ENCODE measurements around the gene ZNF398. TPM values are rescaled to one million over a fixed set of nuclear protein-coding genes. Genes with fewer than 3 reads are reported as not detected.

Gene ZNF398
- total and polyA plus RNA-seq, 10 donors: 1.6 to 23.7 (median 15.6) TPM

DNA sequence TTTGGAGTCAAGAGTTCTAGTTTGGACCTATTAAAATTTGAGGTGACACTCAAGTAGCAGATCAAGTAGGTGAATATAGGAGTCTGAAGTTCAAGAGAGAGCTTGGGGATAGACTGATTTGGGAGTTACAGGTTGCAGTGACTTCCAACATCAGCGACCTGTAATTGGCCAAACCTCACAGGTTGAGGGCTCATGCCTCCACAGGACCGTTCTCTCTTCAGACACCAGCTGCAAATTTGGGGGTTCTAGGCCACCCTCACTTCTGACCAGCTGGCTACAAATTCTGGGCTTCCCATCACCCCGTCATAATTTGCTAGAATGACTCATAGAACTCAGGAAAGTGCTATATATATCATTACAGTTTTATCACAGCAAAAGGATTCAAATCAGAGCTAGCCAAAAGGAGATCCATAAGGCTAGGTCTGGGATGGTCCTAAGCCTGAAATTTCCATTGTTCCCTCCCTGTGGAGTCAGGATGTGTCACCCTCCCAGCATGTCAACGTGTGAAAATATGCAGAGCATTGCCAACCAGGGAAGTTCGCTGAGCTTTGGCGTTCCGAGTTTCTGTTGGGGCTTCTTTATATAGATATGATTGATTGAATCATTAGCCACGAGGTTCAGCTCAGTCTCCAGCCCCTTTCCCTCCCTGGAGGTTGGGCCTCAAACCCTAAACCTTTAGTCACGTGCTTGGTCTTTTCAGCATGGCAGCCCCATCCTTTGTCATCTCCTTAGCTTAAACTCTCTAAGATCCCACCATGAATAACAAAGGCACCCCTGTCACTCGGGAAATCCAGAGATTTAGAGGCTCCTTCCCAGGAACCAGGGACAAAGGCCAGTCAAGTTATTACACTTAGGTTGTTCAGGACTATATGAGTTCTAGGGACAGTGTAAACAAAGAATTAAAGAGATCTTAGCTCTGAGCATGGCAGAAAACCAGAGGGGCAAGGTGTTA is 71.5 kb downstream of the ZNF398 start:
- no peaks in the 10 kb centered on the region for H3K9me3 ChIP-seq
- no peak for DNase-seq
- 91 to 94% (median 93%) methylated on average over 10 of the region's 10 CpGs for WGBS, 5 donors
- H3K27ac ChIP-seq: no peak overlapping the region
- intact Hi-C loops (cut with DNase I; ENCODE audit: low total_unique reads): no loop called here
- H3K4me3 ChIP-seq: no peak overlapping the region
- no peaks in the 10 kb centered on the region for H3K27me3 ChIP-seq (replicated peaks in 1 of 7)
- no peak for TF ChIP-seq POLR2A (IDR thresholded peaks at IDR 0.05)
- no peak for TF ChIP-seq POLR2AphosphoS5 (IDR thresholded peaks at IDR 0.05)
- TF ChIP-seq, protein P1, sequence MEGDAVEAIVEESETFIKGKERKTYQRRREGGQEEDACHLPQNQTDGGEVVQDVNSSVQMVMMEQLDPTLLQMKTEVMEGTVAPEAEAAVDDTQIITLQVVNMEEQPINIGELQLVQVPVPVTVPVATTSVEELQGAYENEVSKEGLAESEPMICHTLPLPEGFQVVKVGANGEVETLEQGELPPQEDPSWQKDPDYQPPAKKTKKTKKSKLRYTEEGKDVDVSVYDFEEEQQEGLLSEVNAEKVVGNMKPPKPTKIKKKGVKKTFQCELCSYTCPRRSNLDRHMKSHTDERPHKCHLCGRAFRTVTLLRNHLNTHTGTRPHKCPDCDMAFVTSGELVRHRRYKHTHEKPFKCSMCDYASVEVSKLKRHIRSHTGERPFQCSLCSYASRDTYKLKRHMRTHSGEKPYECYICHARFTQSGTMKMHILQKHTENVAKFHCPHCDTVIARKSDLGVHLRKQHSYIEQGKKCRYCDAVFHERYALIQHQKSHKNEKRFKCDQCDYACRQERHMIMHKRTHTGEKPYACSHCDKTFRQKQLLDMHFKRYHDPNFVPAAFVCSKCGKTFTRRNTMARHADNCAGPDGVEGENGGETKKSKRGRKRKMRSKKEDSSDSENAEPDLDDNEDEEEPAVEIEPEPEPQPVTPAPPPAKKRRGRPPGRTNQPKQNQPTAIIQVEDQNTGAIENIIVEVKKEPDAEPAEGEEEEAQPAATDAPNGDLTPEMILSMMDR (IDR thresholded peaks at IDR 0.05 in 8 of 11, conservative IDR thresholded peaks at IDR 0.05 in 3 of 11): no peak
- H3K4me1 ChIP-seq: peaks cover 0 to 9% (median 0%) of the 10 kb centered on the region in 6 donors
- H3K36me3 ChIP-seq: peaks cover 0 to 100% (median 72%) of the 10 kb centered on the region in 6 donors

DNA sequence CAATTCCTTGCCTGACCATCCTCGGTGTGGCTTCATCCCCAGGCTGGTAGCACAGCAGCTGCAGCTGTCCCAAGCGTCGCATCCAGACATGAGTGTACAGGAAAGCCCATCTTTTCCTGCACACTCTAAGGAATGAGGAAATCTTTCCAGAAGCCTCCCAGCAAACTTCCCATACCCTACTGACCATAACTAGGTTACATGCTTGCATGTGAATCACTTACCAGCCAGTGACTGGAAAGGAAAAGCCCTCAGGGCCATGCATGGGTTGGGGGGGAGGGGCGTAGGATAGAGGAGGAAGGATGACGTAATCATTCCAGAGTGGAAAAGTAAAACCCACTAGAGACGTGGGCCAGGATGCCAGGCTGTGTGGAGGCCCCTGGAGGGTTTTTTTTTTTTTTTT is 73.3 kb downstream of the ZNF398 start:
- peaks cover 0 to 100% (median 70%) of the 10 kb centered on the region in 6 donors for H3K36me3 ChIP-seq
- peaks cover 0 to 5% (median 0%) of the 10 kb centered on the region in 8 donors for H3K9me3 ChIP-seq
- no peaks in the 10 kb centered on the region for H3K27me3 ChIP-seq (replicated peaks in 1 of 7)
- H3K27ac ChIP-seq: no peak overlapping the region
- intact Hi-C loops (cut with DNase I; ENCODE audit: low total_unique reads): no loop called here
- no peak overlapping the region for H3K4me3 ChIP-seq
- TF ChIP-seq, protein P1 (IDR thresholded peaks at IDR 0.05 in 8 of 11, conservative IDR thresholded peaks at IDR 0.05 in 3 of 11): no peak
- TF ChIP-seq POLR2A (IDR thresholded peaks at IDR 0.05) (no peak), POLR2AphosphoS5 (IDR thresholded peaks at IDR 0.05) (no peak)
- DNase-seq: no peak
- peaks cover 0 to 9% (median 0%) of the 10 kb centered on the region in 6 donors for H3K4me1 ChIP-seq
- 64 to 77% (median 75%) methylated on average over 6 of the region's 6 CpGs for WGBS, 5 donors

DNA sequence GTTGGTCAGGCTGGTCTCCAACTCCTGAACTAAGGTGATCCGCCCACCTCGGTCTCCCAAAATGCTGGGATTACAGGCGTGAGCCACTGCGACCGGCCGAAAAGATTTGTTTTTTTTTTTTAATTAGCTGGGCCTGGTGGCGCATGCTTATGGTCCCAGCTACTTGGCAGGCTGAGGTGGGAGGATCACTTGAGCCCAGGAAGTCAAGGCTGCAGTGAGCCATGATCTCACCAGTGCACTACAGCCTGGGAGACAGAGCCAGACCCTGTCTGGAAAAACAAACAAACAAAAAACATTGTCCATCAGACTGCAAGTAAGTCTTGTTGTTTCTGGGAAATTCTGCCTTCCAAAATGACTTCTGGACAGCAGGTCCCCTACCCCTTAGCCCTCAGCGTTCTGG is 75.9 kb downstream of the ZNF398 start:
- Histone ChIP-seq H3K4me1 (no peaks in the 10 kb centered on the region), H3K27me3 (replicated peaks in 1 of 7) (no peaks in the 10 kb centered on the region), H3K27ac (no peak overlapping the region), H3K4me3 (no peak overlapping the region), H3K9me3 (peaks cover 0 to 5% (median 0%) of the 10 kb centered on the region in 8 donors), H3K36me3 (peaks cover 0 to 85% (median 58%) of the 10 kb centered on the region in 6 donors)
- TF ChIP-seq POLR2A (IDR thresholded peaks at IDR 0.05) (no peak), POLR2AphosphoS5 (IDR thresholded peaks at IDR 0.05) (no peak)
- TF ChIP-seq, protein P1 (IDR thresholded peaks at IDR 0.05 in 8 of 11, conservative IDR thresholded peaks at IDR 0.05 in 3 of 11): no peak
- WGBS, 5 donors: 96 to 99% (median 98%) methylated on average over 7 to 8 of the region's 8 CpGs
- DNase-seq: no peak
- intact Hi-C loops (cut with DNase I; ENCODE audit: low total_unique reads): no loop called here

DNA sequence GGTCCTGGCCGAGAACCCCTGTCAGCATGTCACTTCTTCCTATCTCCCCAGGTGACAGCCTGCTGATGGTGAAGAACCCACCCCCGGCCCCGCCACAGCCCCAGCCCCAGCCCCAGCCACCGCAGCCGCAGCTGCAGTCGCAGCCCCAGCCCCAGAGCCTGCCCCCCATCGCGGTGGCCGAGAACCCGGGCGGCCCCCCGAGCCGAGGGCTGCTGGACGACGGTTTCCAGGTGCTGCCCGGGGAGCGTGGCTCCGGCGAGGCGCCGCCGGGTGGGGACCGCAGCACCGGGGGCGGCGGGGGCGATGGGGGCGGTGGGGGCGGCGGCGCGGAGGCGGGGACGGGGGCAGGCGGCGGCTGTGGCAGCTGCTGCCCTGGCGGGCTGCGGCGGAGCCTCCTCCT is 76.5 kb downstream of the ZNF398 start:
- Histone ChIP-seq H3K27ac (no peak overlapping the region), H3K4me3 (no peak overlapping the region), H3K36me3 (peaks cover 0 to 80% (median 57%) of the 10 kb centered on the region in 6 donors), H3K4me1 (no peaks in the 10 kb centered on the region), H3K9me3 (peaks cover 0 to 5% (median 0%) of the 10 kb centered on the region in 8 donors), H3K27me3 (replicated peaks in 1 of 7) (no peaks in the 10 kb centered on the region)
- no peak for DNase-seq
- TF ChIP-seq POLR2A (IDR thresholded peaks at IDR 0.05) (no peak), POLR2AphosphoS5 (IDR thresholded peaks at IDR 0.05) (no peak)
- TF ChIP-seq, protein P1 (IDR thresholded peaks at IDR 0.05 in 8 of 11, conservative IDR thresholded peaks at IDR 0.05 in 3 of 11): no peak
- intact Hi-C loops (cut with DNase I; ENCODE audit: low total_unique reads): no loop called here
- 96 to 98% (median 97%) methylated on average over 6 to 39 of the region's 39 CpGs for WGBS, 5 donors
